22Rv1 (cell line): Measurements from ENCODE around the gene SLC38A5.
"Not testable (repeated sequence)": the region's sequence is repeated elsewhere in the genome, so short reads cannot be mapped to it uniquely, and the experiment has no call there.

Experiments
- H3K27ac ChIP-seq: fragments of 450-650 bp; 2 replicates; pipeline ENCODE4 v1.5.1; 2017
- CTCF ChIP-seq: fragments of 450-650 bp; IDR thresholded peaks from 2 replicates; pipeline ENCODE4 v1.5.1; 2017; ENCODE audit warnings: mild to moderate bottlenecking
- ZFX ChIP-seq: fragments of 450-650 bp; IDR thresholded peaks from 2 replicates; pipeline ENCODE4 v1.6.1; 2017; ENCODE audit warnings: antibody characterized with exemption, borderline replicate concordance

SLC38A5 gene

GRCh38 chrX:48470110-48470832, at the start of gene SLC38A5:
TSS of gene SLC38A5 (minus strand) at chrX:48470260. CDS start at chrX:48467924, 2,336 bp downstream.
- TF ChIP-seq ZFX (no peak), CTCF (no peak)
- H3K27ac ChIP-seq, result no peak within 1 kb of the TSS

- not testable (repeated sequence) for H3K27ac ChIP-seq
Observed at GRCh38 chrX:48519481-48519880, 49.4 kb upstream of the SLC38A5 start.

GRCh38 chrX:48516987-48517386, 46.9 kb upstream of the SLC38A5 start:
- TF ChIP-seq ZFX (no peak), CTCF (no peak)
- H3K27ac ChIP-seq, result no peak overlapping the region

GRCh38 chrX:48516285-48516684, 46.2 kb upstream of the SLC38A5 start:
- H3K27ac ChIP-seq, result no peak overlapping the region
- TF ChIP-seq ZFX, result no peak
- TF ChIP-seq CTCF, result no peak

- TF ChIP-seq CTCF (no peak), ZFX (no peak)
Observed at GRCh38 chrX:48515842-48516241, 45.8 kb upstream of the SLC38A5 start.

GRCh38 chrX:48514868-48515460, 44.9 kb upstream of the SLC38A5 start:
- H3K27ac ChIP-seq, result no peak overlapping the region

More at GRCh38 chrX:48515842-48516241, 45.8 kb upstream of the SLC38A5 start:
- no peak overlapping the region for H3K27ac ChIP-seq

GRCh38 chrX:48514126-48514806, 44.2 kb upstream of the SLC38A5 start:
- no peak overlapping the region for H3K27ac ChIP-seq
- TF ChIP-seq ZFX (no peak), CTCF (no peak)

More at GRCh38 chrX:48514868-48515460, 44.9 kb upstream of the SLC38A5 start:
- TF ChIP-seq CTCF (no peak), ZFX (no peak)
